ENCODE results near the gene CFTR. TPM values are rescaled to one million over a fixed set of nuclear protein-coding genes. Genes with fewer than 3 reads are reported as not detected.

Gene CFTR
- total and polyA plus RNA-seq, 2 of the 4 experiments (the other 2 are of a cell fraction) = 0.18 to 0.21 TPM

- intact Hi-C loops (cut with micrococcal nuclease) = loop anchor here (2.0 to 5.0 kb wide), 2 partner anchors 65 to 93 kb away; no protein-coding TSS in a partner anchor
Measured at GRCh38 chr7:117582219-117582704, 102.4 kb downstream of the CFTR start.

More at GRCh38 chr7:117582219-117582704, 102.4 kb downstream of the CFTR start:
- no peak overlapping the region for H4K91ac ChIP-seq (ENCODE audit: insufficient read depth, low read depth, low read length)
- peak; percentile 98 for DNase-seq
- H3K9me1 ChIP-seq (ENCODE audit: insufficient read depth, low read length) = peaks cover 3% of the 10 kb centered on the region
- in situ Hi-C loops (cut with MboI; ENCODE audit: low sequenced_read_pairs) = no loop called here
- TF ChIP-seq RFX5 (IDR thresholded peaks at IDR 0.05; ENCODE audit: low read depth, low read length) (no peak), MAZ (IDR thresholded peaks at IDR 0.05; ENCODE audit: borderline replicate concordance, low read depth, low read length) (peak; percentile 40; the same call in 1 of the 2 replicates), MAFK (IDR thresholded peaks at IDR 0.05; ENCODE audit: low read depth, low read length) (no peak), RCOR1 (IDR thresholded peaks at IDR 0.05; ENCODE audit: insufficient replicate concordance, low read length) (peak; percentile 30), BHLHE40 (IDR thresholded peaks at IDR 0.05; ENCODE audit: low read depth, low read length) (0 out of 2 replicates have a peak, but pooled peaks have one; percentile 17), NFE2L2 (IDR thresholded peaks at IDR 0.05; ENCODE audit: low read depth, low read length) (peak; percentile 71; the same call in 1 of the 2 replicates), USF2 (IDR thresholded peaks at IDR 0.05; ENCODE audit: low read depth, low read length) (no peak), FOS (IDR thresholded peaks at IDR 0.05; ENCODE audit: low read depth, low read length) (0 out of 2 replicates have a peak, but pooled peaks have one; percentile 59), CEBPB (IDR thresholded peaks at IDR 0.05; ENCODE audit: low read depth, low read length) (peak; percentile 98), ELK1 (IDR thresholded peaks at IDR 0.05; ENCODE audit: borderline replicate concordance, low read depth, low read length) (no peak)
- H3K4me3 ChIP-seq (ENCODE audit: insufficient read depth, low read depth, low read length) = no peak overlapping the region
- no peaks in the 10 kb centered on the region for H3K36me3 ChIP-seq (ENCODE audit: control insufficient read depth, insufficient read depth, low read length)
- H2AFZ ChIP-seq (replicated peaks; ENCODE audit: low read length, poor library complexity) = peak overlapping the region; percentile 68
- H2BK120ac ChIP-seq (ENCODE audit: low read depth, low read length) = peak overlapping the region; percentile 76; the same call in 1 of the 2 replicates
- H3K27ac ChIP-seq (ENCODE audit: insufficient read depth, low read length) = peak overlapping the region; percentile 30; the same call in 1 of the 2 replicates
- no peak overlapping the region for H2BK15ac ChIP-seq (ENCODE audit: low read depth, low read length)
- no peak overlapping the region for H3K4me2 ChIP-seq (ENCODE audit: low read depth, low read length)
- no peak overlapping the region for H3K23ac ChIP-seq (ENCODE audit: low read depth, low read length)
- no CpG with 5 or more reads among the region's 1 CpG for WGBS, 2 experiments (ENCODE audit: extremely low coverage in 2 of 2, insufficient read length in 1 of 2)
- H3K27me3 ChIP-seq (ENCODE audit: control insufficient read depth, insufficient read depth, low read length) = no peaks in the 10 kb centered on the region
- BruUV-seq (replicated peaks) = no TSS peak
- H4K5ac ChIP-seq (ENCODE audit: low read depth, low read length) = no peak overlapping the region
- peak overlapping the region; percentile 86 for H2BK5ac ChIP-seq (ENCODE audit: low read depth, low read length, poor library complexity, severe bottlenecking)
- H3K79me1 ChIP-seq (ENCODE audit: low read depth in 1 of 2, low read length in 2 of 2) = no peaks in the 10 kb centered on the region
- H2AK5ac ChIP-seq (ENCODE audit: low read depth, low read length) = no peak overlapping the region
- no peaks in the 10 kb centered on the region for H3K9me3 ChIP-seq (ENCODE audit: control insufficient read depth, insufficient read depth, low read length)
- H3K18ac ChIP-seq (ENCODE audit: low read depth, low read length) = no peak overlapping the region
- dilution Hi-C loops (cut with HindIII; ENCODE audit: low sequenced_read_pairs, unreplicated experiment) = no loop called here
- H3K56ac ChIP-seq (ENCODE audit: extremely low read depth, insufficient read depth, low read length) = no peak overlapping the region
- H2AK9ac ChIP-seq (replicated peaks; ENCODE audit: low read depth, low read length, poor library complexity) = no peak overlapping the region
- H3K9ac ChIP-seq (ENCODE audit: low read depth, low read length) = no peak overlapping the region
- peak; percentile 99 for ATAC-seq (ENCODE audit: low read depth)
- POLR2A ChIA-PET (ENCODE audit: unreplicated experiment) = no interaction called here
- H3K4ac ChIP-seq (ENCODE audit: low read depth, low read length) = no peak overlapping the region; the same call in 1 of the 2 replicates
- peaks cover 4% of the 10 kb centered on the region; the same call in 1 of the 2 replicates for H4K20me1 ChIP-seq (ENCODE audit: insufficient read depth, low read length)
- CTCF ChIA-PET = interaction anchor here (0.6 to 1.2 kb wide), 4 partner anchors 11 to 43 kb away, joined by 3 to 4 read pairs (median 3); no protein-coding TSS in a partner anchor
- H4K8ac ChIP-seq (ENCODE audit: low read depth in 2 of 2, low read length in 2 of 2) = no peak overlapping the region; a peak in 1 of 4 replicates
- no peak overlapping the region for H3K14ac ChIP-seq (replicated peaks; ENCODE audit: low read depth, low read length)
- H3K4me1 ChIP-seq (ENCODE audit: control insufficient read depth, insufficient read depth, low read length) = peaks cover 2% of the 10 kb centered on the region; the same call in 1 of the 2 replicates
- no peak overlapping the region for H2BK20ac ChIP-seq (ENCODE audit: low read depth, low read length)
